OCI-M2 (cell line): ENCODE results near the gene PRKAA2.
"Not testable (repeated sequence)": the region's sequence is repeated elsewhere in the genome, so short reads cannot be mapped to it uniquely, and the experiment has no call there.

Experiments used
- DNase-seq: peaks from one replicate; lab custom pipeline; 2025; ENCODE audit not compliant: unreplicated experiment; lab: John Stamatoyannopoulos, UW

The PRKAA2 gene

DNA sequence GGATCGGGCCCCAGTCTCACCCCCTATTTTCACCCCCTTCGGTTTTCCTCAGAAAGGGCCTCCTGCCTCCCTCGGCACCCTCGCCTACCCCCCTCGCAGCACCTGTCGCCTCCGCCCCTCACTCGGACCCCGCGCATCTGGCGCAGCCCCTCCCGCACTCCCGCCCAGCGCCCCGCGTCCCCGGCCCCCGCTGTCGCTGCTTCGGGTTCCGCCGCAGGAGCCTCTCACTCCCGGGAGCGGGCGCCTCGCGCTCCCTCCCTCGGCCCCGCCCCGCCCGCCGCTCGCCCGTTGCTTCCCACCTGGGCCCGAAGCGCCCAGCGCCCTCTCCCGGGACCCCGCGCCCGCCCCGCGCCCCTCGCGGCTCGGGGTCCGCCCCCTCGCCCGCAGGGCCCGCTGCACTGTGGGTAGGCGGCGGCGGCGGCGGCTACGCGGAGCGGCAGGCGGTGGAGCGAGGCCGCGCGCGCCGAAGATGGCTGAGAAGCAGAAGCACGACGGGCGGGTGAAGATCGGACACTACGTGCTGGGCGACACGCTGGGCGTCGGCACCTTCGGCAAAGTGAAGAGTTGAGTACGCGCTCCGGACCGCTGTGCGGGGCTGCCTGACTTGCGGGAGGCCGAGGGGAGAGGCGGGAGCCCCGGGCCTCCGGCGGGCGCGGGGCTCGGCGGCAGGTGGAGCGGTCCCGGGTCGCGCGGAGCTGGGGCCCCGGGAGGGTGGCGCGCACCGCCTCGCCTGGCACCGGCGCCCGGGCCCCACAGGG lies at the start of gene PRKAA2:
PRKAA2 (plus strand) TSS at position 396 of the 758 bp plus-strand sequence; CDS start at position 470, 74 bp downstream.
- no peak for DNase-seq

DNA sequence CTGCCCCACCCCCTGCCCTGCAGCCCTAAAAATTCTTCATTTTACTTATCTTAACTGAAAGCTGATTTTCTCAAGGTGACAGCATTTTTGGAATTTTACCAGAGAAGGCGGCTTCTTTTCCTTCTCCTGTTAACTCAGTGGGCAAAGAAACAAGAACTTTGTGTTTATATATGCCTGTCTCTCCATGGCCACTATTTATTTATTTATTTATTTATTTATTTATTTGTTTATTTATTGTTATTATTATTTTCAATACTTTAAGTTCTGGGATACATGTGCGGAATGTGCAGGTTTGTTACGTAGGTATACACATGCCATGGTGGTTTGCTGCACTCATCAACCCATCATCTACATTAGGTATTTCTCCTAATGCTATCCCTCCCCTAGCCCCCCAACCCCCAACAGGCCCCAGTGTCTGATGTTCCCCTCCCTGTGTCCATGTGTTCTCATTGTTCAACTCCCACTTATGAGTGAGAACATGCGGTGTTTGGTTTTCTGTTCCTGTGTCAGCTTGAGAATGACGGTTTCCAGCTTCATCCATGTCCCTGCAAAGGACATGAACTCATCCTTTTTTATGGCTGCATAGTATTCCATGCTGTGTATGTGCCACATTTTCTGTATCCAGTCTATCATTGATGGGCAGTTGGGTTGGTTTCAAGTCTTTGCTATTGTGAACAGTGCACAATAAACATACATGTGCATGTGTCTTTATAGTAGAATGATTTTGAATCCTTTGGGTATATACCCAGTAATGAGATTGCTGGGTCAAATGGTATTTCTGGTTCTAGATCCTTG lies 49.5 kb upstream of the PRKAA2 start:
- not testable (repeated sequence) for DNase-seq

DNA sequence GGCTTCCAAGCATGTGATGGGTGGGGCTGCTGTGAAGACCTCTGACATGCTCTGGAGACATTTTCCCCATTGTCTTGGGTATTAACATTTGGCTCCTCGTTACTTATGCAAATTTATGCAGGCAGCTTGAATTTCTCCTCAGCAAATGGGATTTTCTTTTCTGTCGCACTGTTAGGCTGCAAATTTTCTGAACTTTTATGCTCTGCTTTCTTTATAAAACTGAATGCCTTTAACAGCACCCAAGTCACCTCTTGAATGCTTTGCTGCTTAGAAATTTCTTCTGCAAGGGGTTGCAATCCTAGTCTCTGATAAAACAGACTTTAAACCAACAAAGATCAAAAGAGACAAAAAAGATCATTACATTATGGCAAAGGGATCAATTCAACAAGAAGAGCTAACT lies 35.0 kb upstream of the PRKAA2 start:
- not testable (repeated sequence) for DNase-seq

DNA sequence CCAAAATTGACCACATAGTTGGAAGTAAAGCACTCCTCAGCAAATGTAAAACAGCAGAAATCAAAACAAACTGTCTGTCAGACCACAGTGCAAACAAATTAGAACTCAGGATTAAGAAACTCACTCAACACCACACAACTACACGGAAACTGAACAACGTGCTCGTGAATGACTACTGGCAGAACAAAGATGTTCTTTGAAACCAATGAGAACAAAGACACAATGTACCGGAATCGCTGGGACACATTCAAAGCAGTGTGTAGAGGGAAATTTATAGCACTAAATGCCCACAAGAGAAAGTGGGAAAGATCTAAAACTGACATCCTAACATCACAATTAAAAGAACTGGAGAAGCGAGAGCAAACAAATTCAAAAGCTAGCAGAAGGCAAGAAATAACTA lies 34.3 kb upstream of the PRKAA2 start:
- DNase-seq, result not testable (repeated sequence)

- no peak for DNase-seq
Observed at GRCh38 chr1:56617141-56617540, 28.0 kb upstream of the PRKAA2 start.

DNA sequence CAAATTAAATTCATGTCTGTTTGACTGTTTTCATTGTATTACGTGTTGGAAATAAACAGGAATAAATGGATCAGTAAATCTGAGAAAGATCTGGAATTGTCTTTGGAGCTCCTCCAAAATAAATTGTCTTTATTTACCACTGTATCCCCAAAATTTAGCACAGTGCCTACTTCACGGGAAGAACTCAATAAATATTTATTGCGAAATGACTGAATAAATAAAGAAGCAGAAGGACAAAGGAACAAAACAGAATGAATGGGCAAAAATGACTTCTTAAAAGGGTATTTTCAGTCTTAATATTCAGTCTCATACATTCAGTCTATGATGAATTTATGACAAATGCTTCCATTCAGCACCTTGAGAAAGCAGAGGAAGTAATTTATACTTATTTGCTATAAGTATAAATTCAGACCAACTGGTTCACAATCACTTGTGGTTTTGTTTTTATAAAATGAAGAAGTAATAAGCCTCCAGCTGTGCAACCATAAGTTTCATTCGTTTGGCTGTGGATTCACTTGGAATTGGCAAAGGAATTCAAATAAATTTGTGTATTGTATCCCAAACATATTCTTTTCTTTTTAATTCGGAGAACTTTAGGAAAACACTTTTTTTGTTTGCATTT lies 19.2 kb upstream of the PRKAA2 start:
- DNase-seq, result no peak

- DNase-seq, result no peak
Observed at GRCh38 chr1:56626546-56626945, 18.6 kb upstream of the PRKAA2 start.

GRCh38 chr1:56627019-56627635 lies 18.0 kb upstream of the PRKAA2 start:
- DNase-seq, result no peak

- DNase-seq, result no peak
Observed at GRCh38 chr1:56627636-56628039, 17.5 kb upstream of the PRKAA2 start.

DNA sequence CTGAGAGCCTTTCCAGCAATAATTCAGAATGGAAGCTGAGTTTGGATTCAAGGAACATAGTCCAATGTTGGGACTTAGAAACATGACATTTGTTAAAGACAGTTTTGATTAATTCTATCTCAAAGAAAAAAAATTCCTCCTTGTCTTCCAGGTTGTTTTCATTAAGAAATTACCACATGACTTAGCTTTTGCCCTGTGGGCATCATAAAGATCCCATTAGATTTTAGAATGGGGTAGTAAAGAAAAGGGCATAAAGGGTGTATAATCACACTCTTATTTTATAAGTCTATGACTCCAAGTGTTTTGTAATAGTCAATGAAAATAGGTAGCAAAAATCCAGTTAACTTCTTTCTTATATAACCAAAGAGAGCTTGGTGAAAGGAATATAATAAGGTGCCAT lies 14.3 kb upstream of the PRKAA2 start:
- no peak for DNase-seq

GRCh38 chr1:56631901-56632300 lies 13.2 kb upstream of the PRKAA2 start:
- DNase-seq, result no peak

- DNase-seq, result no peak
Observed at GRCh38 chr1:56634981-56635380, 10.1 kb upstream of the PRKAA2 start.

- DNase-seq, result no peak
Observed at GRCh38 chr1:56638248-56638647, 6.9 kb upstream of the PRKAA2 start.

DNA sequence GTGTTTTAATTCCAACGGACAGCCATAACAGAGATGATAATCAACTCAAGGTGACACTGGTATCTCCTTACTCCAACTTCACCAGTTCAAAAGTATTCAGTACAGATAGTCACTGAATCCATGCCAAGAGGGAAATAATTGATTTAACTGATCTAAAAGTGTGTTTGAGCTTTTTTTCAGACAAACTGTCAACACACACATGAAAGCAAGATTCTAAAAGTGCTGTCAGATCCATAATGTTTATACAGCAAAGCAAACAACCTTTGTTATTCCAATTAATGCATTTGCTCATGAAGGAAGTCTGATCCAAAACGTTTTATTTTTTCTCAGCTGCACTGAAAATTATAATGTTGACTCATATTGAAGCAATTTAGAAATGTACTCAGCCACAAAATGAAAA lies 5.9 kb upstream of the PRKAA2 start:
- no peak for DNase-seq

GRCh38 chr1:56643661-56644060 lies 1.5 kb upstream of the PRKAA2 start:
- DNase-seq, result no peak

- DNase-seq, result no peak
Observed at GRCh38 chr1:56644064-56644918, 823 bp upstream of the PRKAA2 start.

GRCh38 chr1:56645677-56646305 lies 677 bp downstream of the PRKAA2 start:
- DNase-seq, result no peak

GRCh38 chr1:56646611-56647010 lies 1.5 kb downstream of the PRKAA2 start:
- no peak for DNase-seq

- no peak for DNase-seq
Observed at GRCh38 chr1:56647106-56647505, 2.0 kb downstream of the PRKAA2 start.

DNA sequence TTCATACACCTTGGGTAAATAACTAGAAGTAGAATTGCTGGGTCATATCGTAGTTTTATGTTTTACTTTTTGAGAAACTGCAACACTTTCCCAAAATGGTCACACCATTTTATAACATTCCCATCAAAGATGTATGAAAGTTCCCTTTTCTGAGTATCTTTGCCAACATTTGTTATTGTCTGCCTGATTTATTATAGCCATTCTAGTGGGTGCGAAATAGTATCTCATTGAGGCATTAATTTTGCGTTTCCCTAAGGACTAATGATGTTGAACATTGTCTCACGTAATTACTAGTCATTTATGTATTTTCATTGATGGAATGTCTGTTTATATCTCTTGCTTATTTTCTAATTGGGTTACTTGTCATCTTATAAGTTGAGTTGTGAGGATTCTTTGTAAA lies 3.4 kb downstream of the PRKAA2 start:
- no peak for DNase-seq
